ENCODE data around the gene CDH4.

CDH4 gene

GRCh38 chr20:61799394-61799923, 547.4 kb downstream of the CDH4 start:
- TF ChIP-seq CTCF (IDR thresholded peaks at IDR 0.05; ENCODE audit: borderline replicate concordance, control extremely low read depth, extremely low read depth, insufficient read depth, missing control alignments): no peak
- in situ Hi-C loops (cut with MboI; ENCODE audit: low sequenced_read_pairs, unreplicated experiment): no loop called here
- DNase-seq (ENCODE audit: low spot score): no peak

GRCh38 chr20:61799928-61800327, 547.9 kb downstream of the CDH4 start:
- DNase-seq (ENCODE audit: low spot score): no peak
- no peak for TF ChIP-seq CTCF (IDR thresholded peaks at IDR 0.05; ENCODE audit: borderline replicate concordance, control extremely low read depth, extremely low read depth, insufficient read depth, missing control alignments)
- in situ Hi-C loops (cut with MboI; ENCODE audit: low sequenced_read_pairs, unreplicated experiment): no loop called here

GRCh38 chr20:61800359-61801064, 548.5 kb downstream of the CDH4 start:
- in situ Hi-C loops (cut with MboI; ENCODE audit: low sequenced_read_pairs, unreplicated experiment): no loop called here
- no peak for TF ChIP-seq CTCF (IDR thresholded peaks at IDR 0.05; ENCODE audit: borderline replicate concordance, control extremely low read depth, extremely low read depth, insufficient read depth, missing control alignments)
- DNase-seq (ENCODE audit: low spot score): no peak

GRCh38 chr20:61801065-61801360, 549.0 kb downstream of the CDH4 start:
- in situ Hi-C loops (cut with MboI; ENCODE audit: low sequenced_read_pairs, unreplicated experiment): no loop called here
- TF ChIP-seq CTCF (IDR thresholded peaks at IDR 0.05; ENCODE audit: borderline replicate concordance, control extremely low read depth, extremely low read depth, insufficient read depth, missing control alignments): no peak
- no peak for DNase-seq (ENCODE audit: low spot score)

GRCh38 chr20:61801428-61801827, 549.4 kb downstream of the CDH4 start:
- DNase-seq (ENCODE audit: low spot score): no peak
- no peak for TF ChIP-seq CTCF (IDR thresholded peaks at IDR 0.05; ENCODE audit: borderline replicate concordance, control extremely low read depth, extremely low read depth, insufficient read depth, missing control alignments)
- in situ Hi-C loops (cut with MboI; ENCODE audit: low sequenced_read_pairs, unreplicated experiment): no loop called here

- in situ Hi-C loops (cut with MboI; ENCODE audit: low sequenced_read_pairs, unreplicated experiment): no loop called here
- no peak for TF ChIP-seq CTCF (IDR thresholded peaks at IDR 0.05; ENCODE audit: borderline replicate concordance, control extremely low read depth, extremely low read depth, insufficient read depth, missing control alignments)
- DNase-seq (ENCODE audit: low spot score): no peak
These were observed 549.9 kb downstream of the CDH4 start for GRCh38 chr20:61801857-61802442.
